Neural cell (in vitro differentiated cells): Measurements from ENCODE around the gene GZMM. TPM values are rescaled to one million over a fixed set of nuclear protein-coding genes. Genes with fewer than 3 reads are reported as not detected.

Source experiments
- H2AFZ ChIP-seq: fragments of 200-600, 300-800 bp; sonication (generic), shearing (Covaris generic); 2 replicates; pipeline ENCODE4 v1.6.0; 2014; ENCODE audit warnings: low read depth, mild to moderate bottlenecking, antibody characterized with exemption, low read length, moderate library complexity
- H3F3A ChIP-seq: fragments of 200-600 bp; shearing (Covaris generic); 2 replicates; pipeline ENCODE4 v1.6.1; 2016; ENCODE audit warnings: mild to moderate bottlenecking, moderate library complexity, mixed read lengths, antibody characterized with exemption, low read length; ENCODE audit not compliant: insufficient read depth, poor library complexity, severe bottlenecking
- H3K27ac ChIP-seq: fragments of 200-600, 300-800 bp; sonication (generic), shearing (Covaris generic); 2 replicates; pipeline ENCODE4 v1.5.1; 2014; ENCODE audit warnings: mild to moderate bottlenecking, low read length, moderate library complexity
- H3K27me3 ChIP-seq: fragments of 300-800, 200-600 bp; sonication (generic), shearing (Covaris generic); 2 replicates; pipeline ENCODE4 v1.6.0; 2014; ENCODE audit warnings: mild to moderate bottlenecking, low read depth, low read length, moderate library complexity; ENCODE audit not compliant: insufficient read depth
- H3K36me3 ChIP-seq: fragments of 300-800, 200-600 bp; sonication (generic), shearing (Covaris generic); 2 replicates; pipeline ENCODE4 v1.5.1; 2014; ENCODE audit warnings: mild to moderate bottlenecking, antibody characterized with exemption, low read length, moderate library complexity; ENCODE audit not compliant: insufficient read depth
- H3K4me2 ChIP-seq: fragments of 300-800, 200-600 bp; sonication (generic), shearing (Covaris generic); 2 replicates; pipeline ENCODE4 v1.6.0; 2014; ENCODE audit warnings: mild to moderate bottlenecking, low read length
- H3K4me3 ChIP-seq: fragments of 300-800, 200-600 bp; sonication (generic), shearing (Covaris generic); 2 replicates; pipeline ENCODE4 v1.5.1; 2014; ENCODE audit warnings: mild to moderate bottlenecking, low read length, moderate library complexity
- H3K79me2 ChIP-seq: fragments of 200-600 bp; shearing (Covaris generic); replicated peaks from 2 replicates; pipeline ENCODE4 v1.6.0; 2014; ENCODE audit warnings: mild to moderate bottlenecking, low read length, moderate library complexity; ENCODE audit not compliant: insufficient read depth
- H3K9ac ChIP-seq: fragments of 300-800, 200-600 bp; sonication (generic), shearing (Covaris generic); 2 replicates; pipeline ENCODE4 v1.6.1; 2016; ENCODE audit warnings: mild to moderate bottlenecking, low read length, mixed read lengths
- H3K9me2 ChIP-seq: fragments of 200-600 bp; shearing (Covaris generic); 2 replicates; pipeline ENCODE4 v1.6.1; 2016; ENCODE audit warnings: mild to moderate bottlenecking, low read length, mixed read lengths; ENCODE audit not compliant: insufficient read depth
- H3K9me3 ChIP-seq: fragments of 200-600, 300-800 bp; sonication (generic), shearing (Covaris generic); 2 replicates; pipeline ENCODE4 v1.6.1; 2016; ENCODE audit warnings: mild to moderate bottlenecking, mixed run types, low read length, moderate library complexity, mixed read lengths
- H4K20me1 ChIP-seq: fragments of 200-600 bp; shearing (Covaris generic); 2 replicates; pipeline ENCODE4 v1.6.1; 2016; ENCODE audit warnings: mild to moderate bottlenecking, mixed run types; ENCODE audit not compliant: insufficient read depth
- EP300 ChIP-seq: fragments of 450-650 bp; conservative IDR thresholded peaks from 2 replicates; pipeline ENCODE4 v1.6.1; 2014; ENCODE audit warnings: antibody characterized with exemption, mild to moderate bottlenecking, moderate library complexity; ENCODE audit not compliant: poor library complexity, severe bottlenecking
- EZH2 ChIP-seq: fragments of 200-600, 300-800 bp; shearing (Covaris generic), sonication (generic); IDR thresholded peaks from 2 replicates; pipeline ENCODE4 v1.6.1; 2014; ENCODE audit warnings: antibody characterized with exemption, low read length, borderline replicate concordance, mild to moderate bottlenecking; ENCODE audit not compliant: insufficient read depth, poor library complexity, severe bottlenecking
- MXI1 ChIP-seq: fragments of 450-650 bp; conservative IDR thresholded peaks from 2 replicates; pipeline ENCODE4 v1.6.1; 2014; ENCODE audit warnings: antibody characterized with exemption, mild to moderate bottlenecking; ENCODE audit not compliant: poor library complexity, severe bottlenecking
- POLR2AphosphoS5 ChIP-seq: IDR thresholded peaks from 2 replicates; pipeline ENCODE4 v1.6.1; 2012
- SMC3 ChIP-seq: fragments of 450-650 bp; conservative IDR thresholded peaks from 2 replicates; pipeline ENCODE4 v1.6.1; 2014; ENCODE audit warnings: antibody characterized with exemption, mild to moderate bottlenecking, moderate library complexity; ENCODE audit not compliant: poor library complexity
- TAF1 ChIP-seq: IDR thresholded peaks from 2 replicates; pipeline ENCODE4 v1.6.1; 2012; ENCODE audit warnings: low read depth
- polyA plus RNA-seq: library from polyadenylated mRNA; depleted of rRNA; stranded (reverse); fragments of >200 nt; gene quantifications from 2 replicates; pipeline ENCODE4 v1.2.3, GENCODE V29; 2014
- TF ChIP-seq, protein P1 (sequence below): fragments of 450-650 bp; IDR thresholded peaks from 2 replicates; pipeline ENCODE4 v1.5.1; 2014; ENCODE audit warnings: antibody characterized with exemption, mild to moderate bottlenecking, moderate library complexity; ENCODE audit not compliant: poor library complexity, severe bottlenecking
- TF ChIP-seq, protein P2 (sequence below): IDR thresholded peaks from 2 replicates; pipeline ENCODE4 v1.6.1; 2012; ENCODE audit warnings: borderline replicate concordance

Gene GZMM
- polyA plus RNA-seq, 1 donor from 2014 or later = 0.38 TPM

DNA sequence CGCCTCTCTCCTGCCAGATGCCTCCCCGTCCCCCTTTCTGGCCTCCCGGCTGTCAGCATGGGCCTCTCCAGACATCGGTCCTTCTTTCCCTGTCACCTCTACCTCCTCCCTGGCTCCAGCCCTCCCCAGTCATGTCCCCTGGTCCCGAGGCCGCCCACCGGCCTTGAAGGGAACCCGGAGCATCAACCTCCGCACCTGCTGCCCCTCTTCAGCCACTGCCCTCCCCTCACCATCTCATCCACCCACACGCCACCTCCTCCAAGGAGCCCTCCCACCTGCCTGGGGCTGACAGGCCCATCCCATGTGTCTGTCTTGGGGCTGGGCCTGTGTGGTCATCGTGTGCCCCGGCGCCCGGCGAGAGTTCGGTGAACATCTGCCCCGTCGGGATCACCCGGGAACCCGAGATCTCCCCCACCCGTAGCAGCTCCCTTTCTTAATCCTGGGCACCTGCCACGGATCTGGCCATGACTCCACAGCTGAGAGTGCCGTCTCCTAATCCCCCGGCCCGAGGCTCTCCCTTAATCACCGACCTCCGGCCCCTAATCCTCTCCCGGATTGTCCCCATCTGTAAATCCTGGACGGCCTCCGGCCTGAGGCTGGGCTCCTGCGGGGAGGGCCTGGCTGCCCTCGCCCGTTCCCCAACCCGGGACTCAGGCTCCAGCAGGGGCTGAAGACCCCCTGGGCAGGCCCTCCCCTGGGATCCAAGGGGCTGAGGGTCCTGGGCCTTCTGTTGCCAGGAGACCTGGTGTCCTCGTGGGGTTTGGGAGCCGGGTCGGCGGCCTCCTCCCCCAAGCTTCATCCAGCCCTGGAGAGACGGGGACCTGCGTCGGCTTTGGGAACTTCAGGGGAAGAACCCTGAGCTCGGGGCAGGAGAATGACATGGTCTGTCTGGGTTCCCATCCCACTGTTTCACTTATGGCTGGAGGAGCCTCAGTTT lies 51.7 kb downstream of the GZMM start:
- Histone ChIP-seq H3K4me2 (no peak overlapping the region), H3K27me3 (peaks cover 17% of the 10 kb centered on the region), H3F3A (no peaks in the 10 kb centered on the region), H4K20me1 (peaks cover 9% of the 10 kb centered on the region), H3K4me3 (no peak overlapping the region), H3K27ac (no peak overlapping the region), H3K36me3 (no peaks in the 10 kb centered on the region), H3K9me2 (no peaks in the 10 kb centered on the region), H3K79me2 (no peaks in the 10 kb centered on the region), H3K9ac (no peak overlapping the region), H3K9me3 (no peaks in the 10 kb centered on the region), H2AFZ (no peak overlapping the region)
- TF ChIP-seq, protein P1, sequence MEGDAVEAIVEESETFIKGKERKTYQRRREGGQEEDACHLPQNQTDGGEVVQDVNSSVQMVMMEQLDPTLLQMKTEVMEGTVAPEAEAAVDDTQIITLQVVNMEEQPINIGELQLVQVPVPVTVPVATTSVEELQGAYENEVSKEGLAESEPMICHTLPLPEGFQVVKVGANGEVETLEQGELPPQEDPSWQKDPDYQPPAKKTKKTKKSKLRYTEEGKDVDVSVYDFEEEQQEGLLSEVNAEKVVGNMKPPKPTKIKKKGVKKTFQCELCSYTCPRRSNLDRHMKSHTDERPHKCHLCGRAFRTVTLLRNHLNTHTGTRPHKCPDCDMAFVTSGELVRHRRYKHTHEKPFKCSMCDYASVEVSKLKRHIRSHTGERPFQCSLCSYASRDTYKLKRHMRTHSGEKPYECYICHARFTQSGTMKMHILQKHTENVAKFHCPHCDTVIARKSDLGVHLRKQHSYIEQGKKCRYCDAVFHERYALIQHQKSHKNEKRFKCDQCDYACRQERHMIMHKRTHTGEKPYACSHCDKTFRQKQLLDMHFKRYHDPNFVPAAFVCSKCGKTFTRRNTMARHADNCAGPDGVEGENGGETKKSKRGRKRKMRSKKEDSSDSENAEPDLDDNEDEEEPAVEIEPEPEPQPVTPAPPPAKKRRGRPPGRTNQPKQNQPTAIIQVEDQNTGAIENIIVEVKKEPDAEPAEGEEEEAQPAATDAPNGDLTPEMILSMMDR = no peak

DNA sequence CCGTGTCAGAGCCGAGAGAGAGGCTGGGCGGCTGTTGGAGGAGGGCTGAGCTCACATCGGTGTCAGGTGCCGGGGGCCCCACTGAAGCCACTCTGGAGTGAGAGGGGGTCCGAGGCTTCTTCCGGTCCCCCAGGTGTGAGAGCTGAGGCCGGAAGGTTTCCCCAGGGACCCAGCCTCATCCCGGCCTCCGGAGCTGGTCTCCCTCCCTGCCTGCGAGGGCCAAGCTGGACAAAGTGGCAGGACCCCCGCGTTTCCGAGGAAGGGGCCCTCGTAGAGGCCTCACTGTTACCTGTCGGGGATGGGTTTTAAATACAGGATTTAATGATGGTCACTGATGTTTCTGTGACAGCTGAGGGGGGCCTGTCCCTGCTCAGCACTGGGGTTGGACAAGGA lies 52.4 kb downstream of the GZMM start:
- H3K36me3 ChIP-seq = no peaks in the 10 kb centered on the region
- peaks cover 9% of the 10 kb centered on the region for H4K20me1 ChIP-seq
- no peaks in the 10 kb centered on the region for H3K9me3 ChIP-seq
- H3K9me2 ChIP-seq = no peaks in the 10 kb centered on the region
- H3F3A ChIP-seq = no peaks in the 10 kb centered on the region
- no peak overlapping the region for H3K4me3 ChIP-seq
- no peak overlapping the region for H3K27ac ChIP-seq
- H3K79me2 ChIP-seq = no peaks in the 10 kb centered on the region
- no peak overlapping the region for H3K9ac ChIP-seq
- no peak for TF ChIP-seq POLR2AphosphoS5
- TF ChIP-seq, protein P2, sequence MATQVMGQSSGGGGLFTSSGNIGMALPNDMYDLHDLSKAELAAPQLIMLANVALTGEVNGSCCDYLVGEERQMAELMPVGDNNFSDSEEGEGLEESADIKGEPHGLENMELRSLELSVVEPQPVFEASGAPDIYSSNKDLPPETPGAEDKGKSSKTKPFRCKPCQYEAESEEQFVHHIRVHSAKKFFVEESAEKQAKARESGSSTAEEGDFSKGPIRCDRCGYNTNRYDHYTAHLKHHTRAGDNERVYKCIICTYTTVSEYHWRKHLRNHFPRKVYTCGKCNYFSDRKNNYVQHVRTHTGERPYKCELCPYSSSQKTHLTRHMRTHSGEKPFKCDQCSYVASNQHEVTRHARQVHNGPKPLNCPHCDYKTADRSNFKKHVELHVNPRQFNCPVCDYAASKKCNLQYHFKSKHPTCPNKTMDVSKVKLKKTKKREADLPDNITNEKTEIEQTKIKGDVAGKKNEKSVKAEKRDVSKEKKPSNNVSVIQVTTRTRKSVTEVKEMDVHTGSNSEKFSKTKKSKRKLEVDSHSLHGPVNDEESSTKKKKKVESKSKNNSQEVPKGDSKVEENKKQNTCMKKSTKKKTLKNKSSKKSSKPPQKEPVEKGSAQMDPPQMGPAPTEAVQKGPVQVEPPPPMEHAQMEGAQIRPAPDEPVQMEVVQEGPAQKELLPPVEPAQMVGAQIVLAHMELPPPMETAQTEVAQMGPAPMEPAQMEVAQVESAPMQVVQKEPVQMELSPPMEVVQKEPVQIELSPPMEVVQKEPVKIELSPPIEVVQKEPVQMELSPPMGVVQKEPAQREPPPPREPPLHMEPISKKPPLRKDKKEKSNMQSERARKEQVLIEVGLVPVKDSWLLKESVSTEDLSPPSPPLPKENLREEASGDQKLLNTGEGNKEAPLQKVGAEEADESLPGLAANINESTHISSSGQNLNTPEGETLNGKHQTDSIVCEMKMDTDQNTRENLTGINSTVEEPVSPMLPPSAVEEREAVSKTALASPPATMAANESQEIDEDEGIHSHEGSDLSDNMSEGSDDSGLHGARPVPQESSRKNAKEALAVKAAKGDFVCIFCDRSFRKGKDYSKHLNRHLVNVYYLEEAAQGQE = no peak
- no peak overlapping the region for H2AFZ ChIP-seq
- no peak overlapping the region for H3K4me2 ChIP-seq
- H3K27me3 ChIP-seq = peaks cover 10% of the 10 kb centered on the region

DNA sequence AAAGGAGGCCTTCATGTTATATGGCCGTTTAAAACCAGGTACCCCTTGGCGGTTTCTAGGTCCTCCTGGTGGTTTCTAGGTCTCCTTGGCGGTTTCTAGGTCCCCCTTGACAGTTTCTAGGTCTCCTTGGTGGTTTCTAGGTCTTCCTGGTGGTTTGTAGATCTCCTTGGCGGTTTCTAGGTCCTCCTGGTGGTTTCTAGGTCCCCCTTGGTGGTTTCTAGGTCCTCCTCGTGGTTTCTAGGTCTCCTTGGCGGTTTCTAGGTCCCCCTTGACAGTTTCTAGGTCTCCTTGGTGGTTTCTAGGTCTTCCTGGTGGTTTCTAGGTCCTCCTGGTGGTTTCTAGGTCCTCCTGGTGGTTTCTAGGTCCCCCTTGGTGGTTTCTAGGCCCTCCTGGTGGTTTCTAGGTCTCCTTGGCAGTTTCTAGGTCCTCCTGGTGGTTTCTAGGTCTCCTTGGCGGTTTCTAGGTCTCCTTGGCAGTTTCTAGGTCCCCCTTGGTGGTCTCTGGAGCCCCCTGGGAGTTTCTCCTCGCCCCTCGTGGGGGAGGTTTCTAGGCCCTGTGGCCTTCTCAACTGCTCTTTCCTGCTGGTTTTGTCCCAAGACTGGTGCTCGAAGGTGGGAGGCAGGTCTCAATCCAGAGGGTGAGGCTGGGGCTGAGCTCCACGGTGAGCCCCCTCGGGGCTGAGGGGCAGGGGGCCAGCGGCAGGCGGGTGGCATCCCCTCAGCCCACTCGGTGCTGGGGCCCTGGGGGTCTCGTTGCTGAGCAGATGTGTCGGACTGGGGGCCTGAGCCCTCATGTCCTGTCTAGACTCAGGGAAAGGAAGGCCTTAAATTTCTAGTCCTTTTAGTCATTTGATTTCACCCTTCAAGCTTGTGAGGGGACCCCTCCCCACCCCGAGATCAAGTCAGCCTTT lies 53.8 kb downstream of the GZMM start:
- no peaks in the 10 kb centered on the region for H3K79me2 ChIP-seq
- no peak overlapping the region for H3K4me3 ChIP-seq
- no peaks in the 10 kb centered on the region for H3K27me3 ChIP-seq
- no peak overlapping the region for H3K9ac ChIP-seq
- H3K4me2 ChIP-seq = no peak overlapping the region
- no peaks in the 10 kb centered on the region for H3K36me3 ChIP-seq
- no peaks in the 10 kb centered on the region for H3K9me3 ChIP-seq
- no peaks in the 10 kb centered on the region for H3K9me2 ChIP-seq
- H4K20me1 ChIP-seq = peaks cover 4% of the 10 kb centered on the region
- H2AFZ ChIP-seq = no peak overlapping the region
- H3F3A ChIP-seq = no peaks in the 10 kb centered on the region
- no peak overlapping the region for H3K27ac ChIP-seq
- TF ChIP-seq, protein P2 = no peak
- TF ChIP-seq TAF1 = no peak
- TF ChIP-seq, protein P1 = no peak
- TF ChIP-seq EZH2 = no peak
- no peak for TF ChIP-seq MXI1
- no peak for TF ChIP-seq EP300
- TF ChIP-seq SMC3 = no peak
